Vagina (tissue), 2 donors: ENCODE measurements around the gene NPC1. TPM values are rescaled to one million over a fixed set of nuclear protein-coding genes. Genes with fewer than 3 reads are reported as not detected.
"Not testable (repeated sequence)": the region's sequence is repeated elsewhere in the genome, so short reads cannot be mapped to it uniquely, and the experiment has no call there.

Experiments
- DNase-seq, 2 donors: peaks; one replicate each; pipeline ENCODE4 v3.0.0-alpha.2; 2017; ENCODE audit errors: extremely low spot score in 2 of 2
- H3K27ac ChIP-seq: fragments of 200-600 bp; sonication (generic); one replicate; pipeline ENCODE4 v1.5.1; 2019
- H3K27me3 ChIP-seq: fragments of 200-600 bp; sonication (generic); one replicate; pipeline ENCODE4 v1.5.1; 2019
- H3K36me3 ChIP-seq, 2 donors: fragments of 200-600 bp; sonication (generic); one replicate each; pipeline ENCODE4 v1.5.1; 2017 to 2019
- H3K4me1 ChIP-seq: fragments of 200-600 bp; sonication (generic); one replicate; pipeline ENCODE4 v1.5.1; 2019
- H3K4me3 ChIP-seq, 2 donors: fragments of 200-600 bp; sonication (generic); 1 replicate in 1 of 2; 2 replicates in 1 of 2; pipeline ENCODE4 v1.5.1; 2016 to 2019
- H3K9me3 ChIP-seq: fragments of 200-600 bp; sonication (generic); one replicate; pipeline ENCODE4 v1.5.1; 2019
- CTCF ChIP-seq, 3 experiments: fragments of 450-650 bp in 2 of 3; fragments of 200-600 bp in 1 of 3; sonication (generic) in 1 of 3; IDR thresholded peaks; one replicate each; pipeline ENCODE4 v1.5.1; 2017 to 2019; ENCODE audit warnings: antibody characterized with exemption in 3 of 3, mild to moderate bottlenecking in 2 of 3, moderate library complexity in 2 of 3
- POLR2A ChIP-seq, 2 donors: fragments of 450-650 bp; IDR thresholded peaks; one replicate each; pipeline ENCODE4 v1.6.1; 2017; ENCODE audit warnings: antibody characterized with exemption in 2 of 2, mild to moderate bottlenecking in 2 of 2, moderate library complexity in 2 of 2
- POLR2AphosphoS5 ChIP-seq, 2 donors: sonication (generic); formaldehyde crosslinking; IDR thresholded peaks; one replicate each; pipeline ENCODE4 v1.9.0; 2017; ENCODE audit warnings: antibody characterized with exemption in 2 of 2, mild to moderate bottlenecking in 2 of 2, low read depth in 1 of 2; ENCODE audit not compliant: insufficient read depth in 1 of 2
- intact Hi-C: fragments of 100-400 bp; cut with DNase I; formaldehyde crosslinking; loops from one replicate; pipeline ENCODE4 v1.15.1; 2023
- total RNA-seq: library from RNA; depleted of rRNA; stranded (reverse); fragments of >200 nt; gene quantifications from one replicate; pipeline ENCODE4 v1.2.3, GENCODE V29; 2016

NPC1 gene
- total RNA-seq, 1 donor from 2014 or later = 89.9 TPM

DNA sequence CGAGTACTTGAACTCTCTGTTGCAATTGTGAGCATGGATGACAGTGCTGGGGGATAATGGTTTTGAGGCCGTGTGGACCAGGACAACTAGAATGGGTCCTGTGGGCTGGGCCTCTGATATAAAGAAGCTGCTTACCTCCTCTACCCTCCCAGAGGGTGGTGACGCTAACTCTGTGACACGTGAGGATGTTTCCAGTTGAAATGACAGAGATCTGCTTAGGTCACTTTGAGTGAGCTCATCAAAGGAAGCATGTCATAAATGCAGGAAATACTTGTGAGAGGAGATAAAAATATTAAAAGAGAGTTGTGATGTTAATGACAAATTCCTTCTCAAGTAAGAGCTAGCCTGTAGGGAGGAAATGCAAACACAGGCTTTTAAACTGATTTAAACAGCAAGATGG lies 66.6 kb downstream of the NPC1 start:
- DNase-seq = no peak
- Histone ChIP-seq H3K36me3 (peaks cover 0 to 68% of the 10 kb centered on the region in 2 donors), H3K27ac (no peak overlapping the region), H3K27me3 (no peaks in the 10 kb centered on the region), H3K4me1 (peaks cover 5% of the 10 kb centered on the region), H3K9me3 (no peaks in the 10 kb centered on the region), H3K4me3 (no peak overlapping the region)
- TF ChIP-seq POLR2AphosphoS5 (IDR thresholded peaks at IDR 0.05; ENCODE audit: insufficient read depth in 1 of 2, low read depth in 1 of 2) (no peak), CTCF (IDR thresholded peaks at IDR 0.05) (no peak), POLR2A (IDR thresholded peaks at IDR 0.05) (no peak)
- intact Hi-C loops = no loop called here

DNA sequence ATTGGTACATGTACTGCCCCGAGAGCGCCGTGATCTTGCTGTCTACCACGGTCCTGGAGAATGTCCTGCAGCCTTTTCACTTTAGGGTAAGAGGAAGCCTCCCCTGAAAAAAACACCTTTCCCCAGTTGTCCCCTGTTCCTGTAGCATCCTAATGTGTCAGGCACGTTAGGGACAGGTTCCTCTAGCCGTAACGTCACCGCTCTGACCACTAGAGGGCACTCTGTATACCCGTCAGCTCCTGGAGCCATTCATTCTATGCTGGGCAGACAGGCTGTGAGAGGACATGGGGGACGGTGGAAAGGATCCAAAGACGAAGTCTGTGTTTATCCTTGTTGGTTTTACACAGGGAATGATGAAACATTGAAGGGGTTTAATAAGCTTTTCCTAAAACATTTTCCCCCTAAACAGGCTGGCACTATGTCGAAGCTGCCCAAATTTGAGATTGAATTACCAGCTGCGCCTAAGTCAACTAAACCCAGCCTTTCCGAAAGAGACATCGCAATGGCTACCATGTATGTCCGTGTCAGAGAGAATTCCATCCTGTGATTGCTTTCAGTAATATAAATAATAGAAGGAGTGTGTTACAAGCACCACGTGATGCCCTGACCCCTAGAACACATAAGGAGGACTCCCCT lies 70.3 kb downstream of the NPC1 start:
- Histone ChIP-seq H3K27me3 (no peaks in the 10 kb centered on the region), H3K9me3 (no peaks in the 10 kb centered on the region), H3K36me3 (peaks cover 0 to 50% of the 10 kb centered on the region in 2 donors), H3K4me3 (no peak overlapping the region), H3K4me1 (peaks cover 5% of the 10 kb centered on the region), H3K27ac (peak overlapping the region; percentile 54)
- intact Hi-C loops = no loop called here
- DNase-seq = no peak
- peak in 1 of 2 donors; percentile 29 for TF ChIP-seq POLR2AphosphoS5 (IDR thresholded peaks at IDR 0.05; ENCODE audit: insufficient read depth in 1 of 2, low read depth in 1 of 2)
- TF ChIP-seq POLR2A (IDR thresholded peaks at IDR 0.05) = no peak
- TF ChIP-seq CTCF (IDR thresholded peaks at IDR 0.05) = peak; percentile 43 to 77 (median 74)

- H3K4me3 ChIP-seq = no peak overlapping the region
- intact Hi-C loops = no loop called here
- H3K9me3 ChIP-seq = no peaks in the 10 kb centered on the region
- H3K27me3 ChIP-seq = no peaks in the 10 kb centered on the region
- H3K36me3 ChIP-seq = peaks cover 0 to 47% of the 10 kb centered on the region in 2 donors
- H3K4me1 ChIP-seq = peaks cover 5% of the 10 kb centered on the region
- no peak for DNase-seq
- TF ChIP-seq POLR2AphosphoS5 (IDR thresholded peaks at IDR 0.05; ENCODE audit: insufficient read depth in 1 of 2, low read depth in 1 of 2) = no peak
- TF ChIP-seq CTCF (IDR thresholded peaks at IDR 0.05) = no peak
- TF ChIP-seq POLR2A (IDR thresholded peaks at IDR 0.05) = no peak
- H3K27ac ChIP-seq = peak overlapping the region; percentile 24
Observed at GRCh38 chr18:23512641-23513040, 73.7 kb downstream of the NPC1 start.

DNA sequence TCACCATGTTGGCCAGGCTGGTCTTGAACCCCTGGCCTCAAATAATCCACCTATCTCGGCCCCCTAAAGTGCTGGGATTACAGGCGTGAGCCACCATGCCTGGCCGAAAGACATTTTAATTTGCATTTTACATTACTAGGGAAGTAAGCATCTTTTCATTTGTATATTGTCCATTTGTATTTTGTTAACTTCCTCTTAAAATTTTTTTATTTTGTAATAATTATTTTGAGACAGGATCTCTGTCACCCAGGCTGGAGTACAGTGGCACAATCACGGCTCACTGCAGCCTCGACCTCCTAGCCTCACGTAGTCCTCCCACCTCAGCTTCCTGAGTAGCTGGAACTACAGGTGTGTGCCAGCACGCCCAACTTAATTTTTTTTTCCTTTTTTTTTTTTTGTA lies 74.1 kb downstream of the NPC1 start:
- H3K27me3 ChIP-seq, H3K4me1 ChIP-seq, DNase-seq, intact Hi-C loops, H3K9me3 ChIP-seq, H3K4me3 ChIP-seq: not testable (repeated sequence)
- H3K27ac ChIP-seq = peak overlapping the region; percentile 24
- peaks cover 0 to 46% of the 10 kb centered on the region in 2 donors for H3K36me3 ChIP-seq

DNA sequence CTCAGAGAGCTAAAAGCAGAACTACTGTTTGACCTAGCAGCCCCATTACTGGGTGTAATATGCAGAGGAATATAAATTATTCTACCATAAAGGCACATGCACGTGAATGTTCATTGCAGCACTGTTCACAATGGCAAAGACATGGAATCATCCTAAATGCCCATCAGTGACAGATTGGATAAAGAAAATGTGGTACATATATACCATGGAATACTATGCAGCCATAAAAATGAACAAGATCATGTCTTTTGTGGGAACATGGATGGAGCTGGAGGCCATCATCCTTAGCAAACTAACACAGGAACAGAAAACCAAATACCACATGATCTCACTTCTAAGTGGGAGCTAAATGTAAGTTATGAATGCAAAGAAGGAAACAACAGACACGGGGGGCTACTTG lies 75.4 kb downstream of the NPC1 start:
- H3K27ac ChIP-seq, DNase-seq, H3K9me3 ChIP-seq, intact Hi-C loops, H3K4me1 ChIP-seq, H3K27me3 ChIP-seq, H3K4me3 ChIP-seq: not testable (repeated sequence)
- peaks cover 0 to 47% of the 10 kb centered on the region in 2 donors for H3K36me3 ChIP-seq

DNA sequence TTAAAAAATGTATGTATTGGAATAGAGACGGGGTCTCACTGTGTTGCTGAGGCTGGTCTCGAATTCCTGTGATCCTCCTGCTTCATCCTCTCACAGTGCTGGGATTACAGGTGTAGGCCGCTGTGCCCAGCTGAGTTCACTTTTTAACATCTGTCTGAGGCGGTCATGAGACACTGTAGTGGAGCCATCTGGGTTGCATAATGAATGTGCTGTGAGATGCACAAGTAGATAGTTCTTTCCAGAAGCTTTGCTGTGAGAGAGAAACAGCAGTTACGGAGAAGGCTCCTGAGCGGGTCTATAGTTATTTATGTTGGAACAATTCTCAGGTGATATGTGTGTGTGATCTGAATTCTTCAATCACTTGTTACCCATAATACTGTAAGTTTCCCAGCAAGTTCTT lies 79.9 kb downstream of the NPC1 start:
- H3K27me3 ChIP-seq = no peaks in the 10 kb centered on the region
- DNase-seq = no peak
- peaks cover 0 to 47% of the 10 kb centered on the region in 2 donors for H3K36me3 ChIP-seq
- H3K4me3 ChIP-seq = no peak overlapping the region
- no peak overlapping the region for H3K27ac ChIP-seq
- H3K9me3 ChIP-seq = no peaks in the 10 kb centered on the region
- H3K4me1 ChIP-seq = peaks cover 39% of the 10 kb centered on the region
- intact Hi-C loops = no loop called here
- TF ChIP-seq CTCF (IDR thresholded peaks at IDR 0.05) (no peak), POLR2A (IDR thresholded peaks at IDR 0.05) (no peak), POLR2AphosphoS5 (IDR thresholded peaks at IDR 0.05; ENCODE audit: insufficient read depth in 1 of 2, low read depth in 1 of 2) (no peak)
